Fibroblast of lung (primary cell): Measurements from ENCODE around the gene SIX1. TPM values are rescaled to one million over a fixed set of nuclear protein-coding genes. Genes with fewer than 3 reads are reported as not detected.

Experiments
- DNase-seq, 2 donors: peaks; one replicate each; pipeline versions ENCODE4 v3.0.0 to v3.0.0-alpha.2; 2010; ENCODE audit warnings: low read depth in 2 of 2
- H2AFZ ChIP-seq: 2 replicates; pipeline ENCODE4 v1.5.1; 2012; ENCODE audit warnings: low read length, control low read depth, inconsistent platforms
- H3K27ac ChIP-seq: 2 replicates; pipeline ENCODE4 v1.5.1; 2011; ENCODE audit warnings: low read length, control low read depth; ENCODE audit not compliant: insufficient read depth
- H3K27me3 ChIP-seq: 2 replicates; pipeline ENCODE4 v1.5.1; 2011; ENCODE audit warnings: mild to moderate bottlenecking, low read length; ENCODE audit not compliant: control insufficient read depth, insufficient read depth
- H3K36me3 ChIP-seq: 2 replicates; pipeline ENCODE4 v1.5.1; 2011; ENCODE audit warnings: low read length; ENCODE audit not compliant: control insufficient read depth, insufficient read depth
- H3K4me1 ChIP-seq: 2 replicates; pipeline ENCODE4 v1.5.1; 2011; ENCODE audit warnings: low read length; ENCODE audit not compliant: control insufficient read depth, insufficient read depth; ENCODE audit errors: extremely low read depth
- H3K4me2 ChIP-seq: 2 replicates; pipeline ENCODE4 v1.5.1; 2011; ENCODE audit warnings: low read length, control low read depth; ENCODE audit not compliant: insufficient read depth; ENCODE audit errors: extremely low read depth
- H3K4me3 ChIP-seq, 4 experiments: fragments of 200-600 bp in 1 of 4; sonication (generic) in 1 of 4; replicated peaks in 1 of 4; 2 replicates each; pipeline ENCODE4 v1.5.1; 2011 to 2016; ENCODE audit warnings: low read length in 4 of 4, low read depth in 3 of 4, mild to moderate bottlenecking in 3 of 4, control low read depth in 2 of 4, inconsistent platforms in 1 of 4, mixed read lengths in 1 of 4; ENCODE audit not compliant: insufficient read depth in 1 of 4; ENCODE audit errors: control extremely low read depth in 1 of 4
- H3K79me2 ChIP-seq: 2 replicates; pipeline ENCODE4 v1.5.1; 2012; ENCODE audit warnings: mild to moderate bottlenecking, low read length, inconsistent platforms; ENCODE audit not compliant: control insufficient read depth, insufficient read depth
- H3K9ac ChIP-seq: 2 replicates; pipeline ENCODE4 v1.5.1; 2011; ENCODE audit warnings: mild to moderate bottlenecking, low read length, control low read depth; ENCODE audit not compliant: insufficient read depth
- H3K9me3 ChIP-seq: 2 replicates; pipeline ENCODE4 v1.5.1; 2012; ENCODE audit warnings: low read depth, low read length; ENCODE audit not compliant: control insufficient read depth, insufficient read depth
- H4K20me1 ChIP-seq: 2 replicates; pipeline ENCODE4 v1.5.1; 2011; ENCODE audit warnings: low read length; ENCODE audit not compliant: control insufficient read depth, insufficient read depth; ENCODE audit errors: extremely low read depth
- CTCF ChIP-seq, 2 donors: IDR thresholded peaks in 1 of 2; conservative IDR thresholded peaks in 1 of 2; 1 replicate in 1 of 2; 2 replicates in 1 of 2; pipeline ENCODE4 v1.5.1; 2011 to 2012; ENCODE audit warnings: low read length in 2 of 2, control low read depth in 1 of 2, inconsistent platforms in 1 of 2, low read depth in 1 of 2, mild to moderate bottlenecking in 1 of 2
- EZH2 ChIP-seq: IDR thresholded peaks from 2 replicates; pipeline ENCODE4 v1.5.1; 2012; ENCODE audit warnings: low read length, control low read depth, mild to moderate bottlenecking; ENCODE audit errors: missing control alignments
- polyA plus RNA-seq, 2 donors: library from polyadenylated mRNA; depleted of rRNA in 1 of 2; stranded (reverse) in 1 of 2; unstranded in 1 of 2; fragments of >200 nt; gene quantifications; 2 replicates each; pipeline ENCODE4 v1.2.1, GENCODE V29; 2011 to 2012; ENCODE audit warnings: missing spikeins in 1 of 2
- total RNA-seq: library from RNA; depleted of rRNA; stranded (reverse); fragments of >200 nt; gene quantifications from 2 replicates; pipeline ENCODE4 v1.2.1, GENCODE V29; 2014

SIX1 gene
- total and polyA plus RNA-seq, 2 donors (not counting 1 experiment from before 2014, with no cell fraction given) = 6.9 to 8.3 TPM

- H3K27me3 ChIP-seq = peaks cover 39% of the 10 kb centered on the region
- H4K20me1 ChIP-seq = no peaks in the 10 kb centered on the region
- H3K4me1 ChIP-seq = peaks cover 5% of the 10 kb centered on the region
- peaks cover 5% of the 10 kb centered on the region for H3K36me3 ChIP-seq
- DNase-seq = no peak
- no peaks in the 10 kb centered on the region for H3K79me2 ChIP-seq
- TF ChIP-seq CTCF (conservative IDR thresholded peaks at IDR 0.05 in 1 of 2, IDR thresholded peaks at IDR 0.05 in 1 of 2; ENCODE audit: low read depth in 1 of 2, low read length in 2 of 2) (no peak), EZH2 (no peak)
- H3K9ac ChIP-seq = no peak overlapping the region
- H3K4me3 ChIP-seq = no peak overlapping the region
- no peaks in the 10 kb centered on the region for H3K9me3 ChIP-seq
- H3K27ac ChIP-seq = no peak overlapping the region
- no peak overlapping the region for H2AFZ ChIP-seq
- H3K4me2 ChIP-seq = no peak overlapping the region
Observed at GRCh38 chr14:60639674-60640073, 9.6 kb downstream of the SIX1 start.

GRCh38 chr14:60637479-60638315 is 11.6 kb downstream of the SIX1 start:
- Histone ChIP-seq H2AFZ (peak overlapping the region; percentile 61), H3K4me2 (peak overlapping the region; percentile 62), H3K79me2 (no peaks in the 10 kb centered on the region), H3K4me1 (peaks cover 5% of the 10 kb centered on the region), H3K9ac (peak overlapping the region; percentile 26), H3K4me3 (peak overlapping the region; percentile 12 to 32 (median 22)), H3K27ac (no peak overlapping the region), H3K36me3 (peaks cover 5% of the 10 kb centered on the region), H4K20me1 (no peaks in the 10 kb centered on the region), H3K9me3 (no peaks in the 10 kb centered on the region), H3K27me3 (peaks cover 25% of the 10 kb centered on the region)
- TF ChIP-seq EZH2 (no peak), CTCF (conservative IDR thresholded peaks at IDR 0.05 in 1 of 2, IDR thresholded peaks at IDR 0.05 in 1 of 2; ENCODE audit: low read depth in 1 of 2, low read length in 2 of 2) (no peak)
- peak; percentile 47 to 51 for DNase-seq

- no peak for DNase-seq
- Histone ChIP-seq H3K4me2 (no peak overlapping the region), H3K9me3 (no peaks in the 10 kb centered on the region), H4K20me1 (no peaks in the 10 kb centered on the region), H3K27me3 (peaks cover 18% of the 10 kb centered on the region), H3K36me3 (peaks cover 3% of the 10 kb centered on the region), H3K27ac (no peak overlapping the region), H2AFZ (peak overlapping the region; percentile 61), H3K9ac (peak overlapping the region; percentile 4), H3K4me1 (peaks cover 5% of the 10 kb centered on the region), H3K79me2 (no peaks in the 10 kb centered on the region), H3K4me3 (no peak overlapping the region)
- TF ChIP-seq EZH2 = no peak
- TF ChIP-seq CTCF (conservative IDR thresholded peaks at IDR 0.05 in 1 of 2, IDR thresholded peaks at IDR 0.05 in 1 of 2; ENCODE audit: low read depth in 1 of 2, low read length in 2 of 2) = no peak
Observed at GRCh38 chr14:60636879-60637478, 12.3 kb downstream of the SIX1 start.
